GM19035 (cell line): ENCODE data around the gene EVX2.

Experiments used
- ATAC-seq: cut with Tn5 transposase; IDR thresholded peaks from one replicate; pipeline ENCODE4 v1.9.1; 2021; ENCODE audit not compliant: unreplicated experiment

Gene EVX2

DNA sequence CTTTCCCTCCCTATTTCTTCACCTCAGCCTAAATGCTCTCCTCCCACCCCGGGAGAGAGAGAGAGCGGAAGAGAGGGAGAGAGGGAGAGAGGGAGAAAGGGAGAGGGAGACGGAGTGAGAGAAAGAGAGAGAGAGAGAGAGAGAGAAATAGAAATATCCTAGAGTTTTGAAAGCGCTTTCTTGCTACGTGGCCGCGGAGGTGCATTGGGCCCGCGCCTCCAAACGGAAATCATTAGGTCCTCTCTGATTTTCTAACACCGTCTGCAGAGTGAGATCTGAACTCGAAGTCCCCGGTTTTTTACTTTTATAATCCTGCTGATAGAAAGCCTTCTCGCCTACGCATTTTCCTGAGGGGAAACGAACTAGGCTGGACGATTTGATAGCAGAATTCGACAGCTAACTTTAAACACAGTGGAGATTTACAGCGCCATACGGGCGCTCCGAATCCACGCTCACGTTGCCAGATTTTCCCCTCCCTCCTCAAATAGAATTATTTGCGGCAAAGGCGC lies 903 bp upstream of the EVX2 start:
- ATAC-seq, result no peak

DNA sequence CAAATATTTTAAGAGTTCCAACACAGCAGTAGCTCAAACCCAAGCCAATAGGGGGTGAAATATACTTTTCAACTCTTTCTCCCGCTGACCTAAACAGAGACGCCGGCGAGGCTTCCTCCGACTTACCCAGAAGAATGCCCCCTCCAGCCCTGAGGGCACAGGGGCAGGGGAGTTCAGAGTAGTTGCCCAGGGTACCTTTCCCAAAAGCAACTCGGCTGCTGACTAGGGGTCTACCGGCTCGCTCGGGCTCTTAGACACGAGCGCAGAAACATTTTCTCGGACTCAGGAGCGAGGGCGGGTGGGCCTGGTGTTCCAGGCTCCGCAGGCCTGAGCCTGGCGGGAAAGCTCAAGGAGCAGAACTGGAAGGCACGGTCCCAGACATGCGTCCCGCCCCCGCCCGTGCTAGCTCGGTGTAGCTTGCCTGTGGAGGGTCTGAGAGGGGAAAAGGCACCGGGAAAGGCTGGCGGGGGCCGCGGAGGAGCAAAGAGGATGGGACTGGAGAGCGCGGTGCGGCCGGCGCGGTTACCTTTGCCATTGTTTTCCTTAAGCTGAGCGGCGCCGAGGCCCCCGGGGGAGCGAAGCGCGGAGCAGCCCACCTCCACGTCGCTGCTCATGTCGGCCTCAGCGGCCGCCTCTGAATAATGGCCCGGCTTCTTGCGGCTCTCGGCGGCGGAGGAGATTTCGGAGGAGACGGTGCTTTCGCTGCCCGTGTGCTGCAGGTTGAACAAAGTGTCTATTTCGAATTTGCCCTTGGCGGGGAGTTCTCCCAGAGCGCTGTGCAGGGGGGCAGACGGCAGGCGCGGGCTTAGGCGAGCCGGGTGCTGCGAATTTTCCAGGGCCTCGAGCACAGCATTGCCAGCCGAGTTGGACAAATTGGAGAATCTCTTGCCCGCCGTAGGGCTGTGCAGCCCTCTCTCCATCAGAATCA lies 674 bp downstream of the EVX2 start:
- no peak for ATAC-seq

DNA sequence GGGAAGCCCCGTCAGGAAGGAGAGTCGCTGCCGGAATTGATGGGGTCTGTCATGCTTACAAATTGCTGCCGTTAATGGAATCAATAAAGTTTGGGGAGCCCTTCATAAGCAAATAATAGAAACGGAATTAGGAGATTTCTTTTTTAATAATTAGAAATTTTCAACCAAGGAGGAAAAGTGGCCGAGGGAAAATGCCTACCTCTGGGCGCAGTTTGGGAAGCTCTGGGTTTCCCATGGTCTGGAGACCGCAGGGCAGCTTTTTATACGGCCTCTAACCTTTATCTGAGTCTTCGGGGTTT lies 1.3 kb downstream of the EVX2 start:
- ATAC-seq, result no peak

DNA sequence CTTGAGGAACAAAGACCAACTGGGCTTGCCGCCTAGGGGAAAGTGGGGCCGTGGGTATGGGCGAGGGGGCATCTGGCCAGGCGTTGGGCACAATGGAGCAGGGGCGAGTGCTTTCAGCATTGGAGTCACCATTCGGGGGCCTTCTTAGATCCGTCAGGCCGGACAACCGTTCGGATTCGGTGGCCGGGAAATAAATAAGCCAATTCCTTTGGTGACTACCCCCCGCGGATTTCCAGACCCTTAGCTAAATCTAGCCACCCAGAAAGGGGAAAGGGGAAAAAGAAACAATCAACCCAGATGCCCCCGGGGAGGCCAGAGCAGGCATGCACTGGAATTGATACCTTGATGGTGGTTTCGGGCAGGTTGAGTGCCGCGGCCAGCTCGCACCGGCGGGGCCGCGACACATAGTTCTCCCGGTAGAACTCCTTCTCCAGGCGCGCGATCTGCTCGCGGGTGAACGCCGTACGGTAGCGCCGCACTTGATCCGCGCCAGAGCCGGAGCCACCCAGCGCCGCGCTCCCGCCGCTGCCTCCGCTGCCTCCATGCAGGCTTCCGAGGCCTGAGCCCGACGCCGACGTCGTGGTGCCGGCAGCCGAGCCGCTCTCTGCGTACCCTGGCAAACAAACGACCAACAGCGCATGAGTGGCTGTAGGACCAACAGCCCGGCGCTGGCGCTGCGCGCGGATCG lies 1.8 kb downstream of the EVX2 start:
- no peak for ATAC-seq

DNA sequence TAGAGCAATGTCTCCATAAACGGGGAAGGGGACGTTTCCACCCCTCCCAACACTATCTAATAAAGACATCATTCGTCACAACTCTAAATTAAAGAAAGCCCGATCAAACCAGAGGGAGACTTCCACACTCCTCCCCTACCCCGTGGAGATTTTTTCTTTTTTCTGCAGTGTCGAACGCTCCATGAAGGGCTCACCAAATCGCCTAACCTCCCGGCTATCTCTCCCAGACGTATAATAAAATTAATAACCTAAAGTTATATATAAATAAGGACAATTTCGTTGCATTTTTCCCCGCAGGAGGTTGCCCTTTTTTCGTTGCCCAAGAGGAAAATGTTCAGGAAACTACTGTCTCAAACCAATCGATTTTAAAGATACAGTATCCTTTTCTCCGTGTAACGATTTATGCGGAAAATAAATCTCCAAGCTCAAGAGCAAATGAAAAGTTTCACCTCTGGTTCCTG lies 2.4 kb downstream of the EVX2 start:
- ATAC-seq, result no peak

DNA sequence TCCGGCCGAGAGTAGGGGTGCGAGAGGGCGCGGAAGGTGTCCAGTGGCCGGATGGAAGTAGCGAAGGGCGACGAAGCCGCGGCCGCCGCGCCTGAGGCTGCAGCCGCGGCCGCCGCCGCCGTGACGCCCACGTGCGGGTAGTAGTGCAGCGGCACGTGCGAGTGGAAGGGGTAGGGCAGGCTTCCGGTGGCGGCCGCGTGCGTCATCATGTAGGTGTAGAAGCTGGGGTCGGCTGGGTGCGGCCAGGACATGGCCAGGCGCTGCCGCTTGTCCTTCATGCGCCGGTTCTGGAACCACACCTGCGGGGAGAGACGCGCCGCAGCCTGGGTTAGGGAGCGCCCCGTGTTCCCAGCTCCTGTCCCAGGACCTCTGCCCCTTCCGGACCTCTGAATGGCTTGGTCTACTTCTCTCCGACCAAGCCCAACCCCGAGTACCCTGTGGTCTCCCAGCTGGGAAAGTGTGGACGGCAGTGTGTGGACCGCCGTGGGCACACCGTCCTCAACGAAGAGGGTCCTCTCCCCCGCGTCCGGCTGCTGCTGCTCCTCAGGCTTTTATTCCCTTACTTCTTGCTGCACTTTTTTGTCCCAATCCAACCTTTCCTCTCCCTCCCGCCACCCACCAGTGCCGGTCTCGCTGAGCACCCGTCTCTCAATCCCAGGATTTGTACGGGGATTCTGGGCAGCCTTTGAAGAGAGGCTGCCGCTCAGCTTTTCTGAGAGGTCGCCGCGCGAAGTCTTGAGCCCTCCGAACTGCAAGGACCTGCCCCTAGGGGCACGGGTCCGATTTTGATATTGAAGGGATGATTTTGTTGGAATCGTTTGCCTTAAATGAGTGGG lies 3.0 kb downstream of the EVX2 start:
- no peak for ATAC-seq

DNA sequence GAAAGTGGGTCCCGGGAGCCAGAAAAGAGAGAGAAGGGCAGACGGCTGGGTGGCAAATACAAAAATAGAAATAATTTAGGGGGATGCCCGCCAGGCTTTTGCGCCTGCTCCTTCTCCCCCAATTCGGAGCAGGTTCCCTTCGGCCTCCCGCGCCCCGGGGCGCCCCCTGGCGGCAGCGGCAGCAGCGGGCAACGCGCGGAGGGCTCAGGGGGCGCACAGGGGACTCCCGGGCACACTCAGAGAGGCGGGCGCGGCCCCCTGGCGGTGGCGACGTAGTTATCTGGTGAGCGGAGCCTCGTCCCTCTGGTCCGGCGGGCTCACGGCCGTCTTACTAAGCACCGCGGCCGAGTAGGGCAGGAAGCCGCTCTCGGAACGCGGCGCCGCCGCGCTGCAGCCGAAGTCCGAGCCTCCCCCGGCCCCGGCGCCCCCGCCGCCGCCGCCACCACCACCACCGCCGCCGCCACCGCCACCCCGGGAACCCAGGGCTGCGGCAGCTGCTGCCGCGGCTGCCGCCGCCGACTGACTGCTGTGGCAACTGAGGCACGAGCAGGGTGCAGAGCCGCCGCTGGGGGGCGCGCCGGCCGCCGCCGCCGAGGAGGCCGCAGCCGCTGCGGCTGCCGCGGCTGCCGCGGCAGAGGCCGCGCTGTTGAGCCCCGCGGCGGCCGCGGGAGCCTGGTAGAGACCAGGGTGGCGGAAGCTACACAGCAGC lies 3.8 kb downstream of the EVX2 start:
- ATAC-seq, result no peak

DNA sequence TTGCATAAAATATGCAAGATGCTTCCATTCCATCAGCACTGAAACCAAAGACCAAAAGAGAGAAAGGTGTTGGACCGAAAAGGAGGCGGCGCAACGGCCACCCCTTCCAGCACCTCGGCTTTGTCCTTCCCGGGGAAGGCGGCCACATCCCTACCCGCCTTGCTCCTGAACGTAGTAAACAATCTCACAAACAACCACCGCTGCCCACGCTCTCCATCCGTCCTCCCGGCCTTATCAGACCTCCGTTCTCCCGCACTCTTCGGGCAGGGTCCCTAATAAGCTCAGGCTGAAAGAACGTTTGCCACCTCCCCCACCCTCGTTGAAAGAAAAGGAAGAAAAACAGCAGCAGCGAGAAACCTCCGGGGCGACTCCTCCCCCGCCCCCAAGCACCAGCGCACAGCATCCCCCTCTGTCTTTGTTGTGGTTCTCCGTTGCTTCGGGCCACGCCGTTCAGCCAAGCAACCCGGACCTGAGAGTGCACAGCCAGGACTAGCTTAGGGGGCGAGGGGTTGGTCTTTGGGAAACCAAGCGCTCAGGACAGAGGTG lies 4.4 kb downstream of the EVX2 start:
- ATAC-seq, result no peak

DNA sequence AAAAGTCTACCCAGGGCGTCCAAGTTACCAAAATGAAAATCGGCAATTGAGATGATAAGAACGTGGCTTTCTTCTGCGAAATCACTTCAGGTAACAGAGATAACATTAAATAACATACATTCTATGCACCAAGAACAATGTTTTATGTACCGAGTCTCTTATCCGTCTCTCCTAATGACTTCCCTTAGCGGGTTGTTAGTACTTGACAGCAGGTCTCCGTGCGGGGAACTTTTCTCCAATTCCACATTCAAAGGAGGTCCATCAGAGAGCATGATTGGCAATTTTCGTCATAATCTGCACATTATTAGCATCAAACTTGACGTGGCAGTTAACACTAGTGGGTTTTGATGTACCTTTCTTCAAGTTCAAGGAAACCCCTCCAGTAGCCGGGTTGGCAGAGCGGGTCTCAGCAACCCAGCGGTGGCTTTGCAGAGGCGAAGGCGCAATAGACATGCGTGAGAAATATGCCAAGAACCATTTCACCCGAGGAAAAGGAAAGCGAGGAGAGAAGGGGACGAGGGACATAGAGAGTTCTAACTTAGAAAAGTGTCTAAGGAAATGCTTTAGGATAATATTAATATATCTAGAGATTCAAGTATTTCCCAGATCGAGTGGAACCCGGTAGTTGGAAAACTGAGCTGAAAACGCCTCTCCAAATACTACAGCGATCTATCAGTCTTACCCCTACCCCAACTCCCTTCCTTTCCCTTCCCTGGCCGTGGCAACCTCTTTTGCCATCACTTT lies 5.0 kb downstream of the EVX2 start:
- no peak for ATAC-seq

DNA sequence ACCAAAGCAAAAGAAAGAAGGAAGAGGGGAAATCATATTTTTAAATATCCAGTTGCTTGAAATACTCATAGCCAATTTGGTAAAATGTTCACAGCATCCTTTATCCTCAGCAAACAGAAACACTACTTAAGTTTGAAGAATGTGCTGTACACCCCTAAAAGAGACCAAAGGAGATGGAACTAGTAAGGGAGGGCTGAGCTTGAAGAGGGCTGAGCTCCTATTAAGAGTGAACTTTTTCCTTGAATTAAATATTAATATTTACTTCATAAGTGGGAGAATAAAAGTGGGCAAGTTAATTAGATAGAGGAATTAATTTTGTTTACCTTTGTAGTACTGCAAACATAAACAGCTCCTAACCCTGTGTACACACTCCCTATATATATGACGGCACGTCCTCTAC lies 7.0 kb downstream of the EVX2 start:
- no peak for ATAC-seq

DNA sequence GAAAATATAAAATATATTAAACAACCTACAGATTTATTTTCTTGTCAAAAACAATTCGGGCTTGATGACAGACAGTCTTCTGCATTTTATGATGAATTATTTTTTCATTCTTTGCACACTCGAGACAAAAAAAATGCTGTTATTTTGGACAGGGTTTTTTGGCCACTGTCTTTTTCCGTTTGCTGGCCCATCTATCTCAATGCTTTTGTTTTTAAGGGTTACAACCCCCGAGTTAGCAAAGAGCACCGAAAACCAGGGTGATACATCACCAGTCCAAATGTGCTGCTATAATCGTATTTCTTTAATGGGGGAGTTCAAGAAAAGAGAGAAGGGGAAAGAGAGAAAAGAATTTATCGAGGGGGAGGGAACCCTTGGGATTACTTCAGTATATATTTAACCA lies 7.7 kb downstream of the EVX2 start:
- no peak for ATAC-seq

DNA sequence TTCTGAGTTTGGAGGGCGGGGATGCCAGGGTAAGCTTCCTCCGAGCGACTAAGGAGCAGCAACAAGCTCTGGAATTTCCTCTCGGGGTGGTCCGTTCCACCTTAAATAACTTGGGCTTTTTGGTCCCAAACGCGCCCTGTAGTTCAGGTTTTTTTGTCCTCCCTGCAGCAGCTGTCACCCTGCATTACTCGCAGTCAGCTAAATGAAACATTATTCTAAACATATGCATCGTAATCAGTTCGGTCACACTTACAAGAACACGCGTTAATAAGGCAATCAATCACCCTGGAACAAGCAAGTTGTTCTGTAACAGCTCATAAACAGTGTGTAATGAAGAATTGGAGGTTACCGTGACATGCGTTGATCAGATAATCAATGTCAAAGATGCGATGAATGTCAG lies 8.3 kb downstream of the EVX2 start:
- no peak for ATAC-seq

DNA sequence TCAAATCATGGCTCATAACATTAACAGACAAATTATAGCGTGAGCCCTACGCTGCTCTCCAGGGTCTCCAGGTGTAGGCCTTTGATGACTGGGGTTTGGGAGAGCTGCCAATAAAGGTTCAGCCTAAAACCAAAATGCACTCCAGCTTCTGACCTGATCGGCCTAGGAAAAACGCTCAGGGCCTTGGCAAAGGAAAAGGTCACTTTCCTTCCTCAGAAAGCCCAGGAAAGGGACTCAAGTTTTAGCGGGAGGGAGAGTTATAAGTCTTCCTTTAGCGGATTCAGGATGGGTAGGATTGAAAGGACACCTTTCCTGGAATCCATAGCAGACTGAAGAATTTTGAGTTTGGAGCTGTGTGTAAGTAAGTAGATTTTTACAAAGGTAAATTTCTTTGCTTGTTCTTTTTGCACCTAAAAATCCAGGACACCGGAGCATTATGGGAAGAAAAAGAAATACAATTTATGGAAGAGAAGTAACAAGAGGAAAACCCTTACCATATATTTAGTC lies 8.8 kb downstream of the EVX2 start:
- no peak for ATAC-seq

DNA sequence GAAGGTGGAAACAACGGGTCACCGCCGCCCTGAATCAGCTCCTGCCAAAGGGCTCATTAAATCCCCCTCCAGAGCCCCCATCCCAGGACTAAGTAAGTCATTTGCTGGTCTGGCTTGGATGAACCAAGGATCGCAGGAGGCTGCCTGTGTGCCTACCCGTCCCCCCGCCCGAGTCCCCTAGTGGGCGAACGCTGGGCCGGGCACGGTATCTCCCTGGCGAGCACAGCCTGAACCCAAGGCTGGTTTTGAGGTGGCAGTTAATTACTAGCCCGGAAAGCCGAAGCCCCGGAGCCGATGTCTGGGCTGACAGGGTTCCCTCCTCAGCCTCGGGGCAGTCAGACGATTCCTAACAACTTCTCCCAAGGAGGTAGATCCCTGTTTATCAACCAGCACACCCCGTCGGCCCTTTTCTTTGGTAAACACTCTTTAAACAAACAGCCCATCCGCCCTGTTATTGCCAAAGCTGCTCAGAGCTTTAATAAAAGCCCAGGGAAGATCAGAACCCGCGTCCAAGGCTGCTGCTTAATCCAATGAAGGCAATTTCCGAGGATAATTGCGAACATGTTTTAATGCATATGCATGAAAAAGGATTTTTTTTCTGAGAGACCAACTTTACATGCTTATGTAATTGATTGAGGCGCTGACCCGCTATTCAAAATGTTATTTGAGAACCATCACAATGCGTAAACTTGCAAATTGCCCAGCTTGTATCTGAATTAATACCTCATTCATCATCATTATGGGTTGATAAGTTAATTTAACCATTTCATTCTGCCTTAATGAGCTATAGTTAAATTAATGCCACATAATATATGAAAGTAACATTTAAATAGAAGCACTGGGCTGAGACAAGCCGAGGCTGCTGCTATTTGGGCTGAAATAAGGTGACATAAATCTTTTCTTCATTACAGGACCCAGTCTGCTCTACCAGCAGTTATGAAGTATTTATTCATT lies 10.5 kb downstream of the EVX2 start:
- no peak for ATAC-seq

DNA sequence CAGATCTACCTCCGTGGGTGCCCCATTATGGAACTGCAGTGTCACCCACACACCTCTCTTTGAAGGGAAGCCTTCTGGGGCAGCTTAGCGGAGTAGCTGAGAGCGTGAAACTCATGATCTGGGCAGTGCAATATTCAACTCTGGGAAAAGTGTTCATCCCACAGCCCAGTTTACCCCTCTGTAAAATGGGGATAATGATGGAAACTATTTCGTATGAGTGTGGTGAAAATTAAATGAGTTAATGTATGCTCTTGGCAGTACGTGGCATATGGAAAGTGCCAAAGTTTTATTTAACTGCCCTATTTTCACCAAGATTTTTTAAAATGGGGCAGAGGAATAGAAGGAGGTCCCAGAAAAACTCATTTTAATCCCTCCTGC lies 11.5 kb downstream of the EVX2 start:
- no peak for ATAC-seq

DNA sequence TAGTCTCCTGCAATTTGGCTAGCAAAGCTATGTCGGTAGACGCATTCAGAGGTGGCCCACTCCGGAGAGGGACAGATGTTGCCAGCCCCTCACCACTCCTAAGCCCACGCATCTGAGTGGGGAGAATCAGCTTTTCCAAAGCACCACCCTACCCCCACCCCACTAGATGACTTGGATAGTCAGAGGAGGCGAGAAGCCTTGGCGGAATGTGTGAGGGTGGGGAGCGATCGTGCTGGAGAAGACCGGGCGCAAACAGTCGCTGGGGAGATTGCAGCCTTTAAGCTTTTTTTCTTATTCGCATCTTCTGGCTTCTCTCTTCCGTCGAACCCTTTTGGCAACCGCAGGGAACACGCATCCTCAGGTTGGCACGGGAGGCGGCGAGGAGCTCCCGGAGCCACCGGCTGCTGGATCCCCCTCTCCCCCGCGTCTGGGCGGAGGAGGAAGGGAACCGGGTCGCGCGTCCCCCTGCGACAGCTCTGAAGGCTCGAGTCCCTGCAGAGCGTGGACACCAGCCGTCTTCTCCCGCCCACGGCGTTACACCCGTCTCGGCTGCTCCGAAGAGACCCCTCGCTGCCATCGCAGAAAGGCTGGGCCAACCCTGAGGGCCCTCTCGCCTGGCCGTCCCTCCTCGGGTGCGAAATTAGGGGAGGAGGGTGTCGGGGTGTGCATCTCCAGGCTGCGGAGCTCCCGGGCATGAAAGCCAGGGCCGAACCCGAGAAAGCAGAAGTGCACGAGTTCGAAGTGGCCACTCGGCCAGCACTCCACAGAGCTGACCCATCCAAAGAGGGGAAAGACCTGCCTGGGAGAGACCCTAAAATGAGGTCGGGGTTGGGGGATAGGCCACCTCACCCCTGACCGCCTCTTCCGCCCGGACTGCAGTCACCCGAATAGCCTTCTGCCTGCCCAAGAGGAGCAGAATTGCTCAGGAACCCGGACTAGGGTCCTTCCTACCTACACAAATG lies 12.2 kb downstream of the EVX2 start:
- ATAC-seq, result no peak

DNA sequence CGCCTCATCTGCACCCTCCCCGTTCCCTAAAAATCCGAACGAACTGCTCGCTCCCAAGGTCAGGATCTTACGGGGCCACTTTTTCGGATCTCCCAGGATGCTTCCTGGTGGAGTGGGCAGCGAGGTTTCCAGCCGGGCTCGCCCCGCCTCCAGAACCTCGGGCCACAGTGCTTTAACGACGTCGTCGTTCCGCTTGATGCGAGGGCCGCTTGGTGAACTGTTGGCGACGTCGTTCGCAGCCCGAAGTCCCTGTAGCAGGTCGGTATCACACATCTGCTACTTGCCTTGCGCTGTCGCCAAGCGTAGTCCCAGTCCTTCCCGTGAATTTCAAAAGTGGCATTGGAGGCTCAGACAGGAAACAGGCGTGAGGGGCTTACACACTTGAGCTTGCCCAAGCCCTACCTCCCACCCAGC lies 15.3 kb downstream of the EVX2 start:
- no peak for ATAC-seq
